GM12878 (cell line): ENCODE results near the gene TEX10. TPM values are rescaled to one million over a fixed set of nuclear protein-coding genes. Genes with fewer than 3 reads are reported as not detected.

Source experiments
- ATAC-seq: fragments of 200-7000 bp; cut with Tn5 transposase; 3 replicates; pipeline ENCODE4 v1.9.1; 2020; ENCODE audit warnings: mild to moderate bottlenecking, moderate library complexity
- BruUV-seq: library from RNA; stranded (reverse); fragments of 400-500 nt; replicated peaks from 2 replicates; lab custom pipeline; 2021; lab: Mats Ljungman, UMichigan
- CTCF ChIA-PET: fragments of 300-600 bp; sonication (Branson Sonifier 250); formaldehyde crosslinking; extraction: SDS; loops from one replicate; lab custom pipeline; 2021; ENCODE audit warnings: inconsistent platforms; lab: Yijun Ruan, JAX
- POLR2A ChIA-PET: fragments of 350-600 bp; formaldehyde crosslinking; extraction: SDS; loops from one replicate; lab custom pipeline; 2021; ENCODE audit warnings: inconsistent platforms; lab: Charles Lee
- RAD21 ChIA-PET: fragments of 300-600 bp; sonication (Branson Sonifier 250); formaldehyde crosslinking; loops from one replicate; lab custom pipeline; 2023; ENCODE audit warnings: antibody characterized with exemption; ENCODE audit not compliant: unreplicated experiment; lab: Charles Lee
- SMC1A ChIA-PET: fragments of 300-600 bp; sonication (Branson Sonifier 250); formaldehyde crosslinking; loops from one replicate; lab custom pipeline; 2023; ENCODE audit not compliant: unreplicated experiment, uncharacterized antibody; lab: Charles Lee
- DNase-seq: peaks from one replicate; pipeline ENCODE4 v3.0.0-alpha.2; 2011; ENCODE audit warnings: low read depth, low spot score
- FAIRE-seq: peaks from 3 replicates; lab custom pipeline; 2011; peaks lifted over from hg19 to GRCh38; lab: Jason Lieb, UNC
- H2AFZ ChIP-seq: 2 replicates; pipeline ENCODE4 v1.6.0; 2011; ENCODE audit warnings: low read depth, low read length, control low read depth; ENCODE audit not compliant: control insufficient read depth
- H3K27ac ChIP-seq: 2 replicates; pipeline ENCODE4 v1.5.1; 2011; ENCODE audit warnings: control low read depth; ENCODE audit not compliant: control insufficient read depth, insufficient read depth
- H3K27me3 ChIP-seq, 2 experiments: replicated peaks in 1 of 2; 2 replicates each; pipeline versions ENCODE4 v1.6.0 to v1.6.1; 2011; ENCODE audit warnings: low read length in 1 of 2; ENCODE audit not compliant: control insufficient read depth in 2 of 2, insufficient read depth in 2 of 2
- H3K36me3 ChIP-seq, 2 experiments: 2 replicates each; pipeline ENCODE4 v1.5.1; 2011; ENCODE audit warnings: low read length in 1 of 2; ENCODE audit not compliant: control insufficient read depth in 2 of 2, insufficient read depth in 2 of 2
- H3K4me1 ChIP-seq: 2 replicates; pipeline ENCODE4 v1.6.1; 2011; ENCODE audit warnings: mild to moderate bottlenecking, low read length, moderate library complexity, mixed read lengths; ENCODE audit not compliant: control insufficient read depth, insufficient read depth
- H3K4me2 ChIP-seq: 2 replicates; pipeline ENCODE4 v1.6.0; 2011; ENCODE audit warnings: control low read depth; ENCODE audit not compliant: control insufficient read depth, insufficient read depth
- H3K4me3 ChIP-seq: fragments of 200-600 bp; sonication (generic); 2 replicates; pipeline ENCODE4 v1.5.1; 2016
- H3K79me2 ChIP-seq: 2 replicates; pipeline ENCODE4 v1.6.0; 2011; ENCODE audit warnings: low read length; ENCODE audit not compliant: control insufficient read depth, insufficient read depth
- H3K9ac ChIP-seq: 2 replicates; pipeline ENCODE4 v1.8.0; 2011; ENCODE audit warnings: low read length, control low read depth, mixed read lengths; ENCODE audit not compliant: control insufficient read depth, insufficient read depth
- H3K9me3 ChIP-seq: replicated peaks from 3 replicates; pipeline ENCODE4 v1.5.1; 2011; ENCODE audit warnings: mild to moderate bottlenecking, low read length; ENCODE audit not compliant: control insufficient read depth, insufficient read depth
- H4K20me1 ChIP-seq: 2 replicates; pipeline ENCODE4 v1.6.0; 2011; ENCODE audit not compliant: control insufficient read depth, insufficient read depth
- BCL3 ChIP-seq: IDR thresholded peaks from 2 replicates; pipeline ENCODE4 v1.6.1; 2011; ENCODE audit warnings: borderline replicate concordance, low read depth, mild to moderate bottlenecking, moderate library complexity, low read length; ENCODE audit not compliant: insufficient read depth, poor library complexity, severe bottlenecking
- E2F4 ChIP-seq: IDR thresholded peaks from 2 replicates; pipeline ENCODE4 v1.6.1; 2012; ENCODE audit warnings: low read depth, low read length, improper control_type of control experiment
- MEF2B ChIP-seq: fragments of 450-650 bp; IDR thresholded peaks from 2 replicates; pipeline ENCODE4 v1.6.1; 2018; ENCODE audit warnings: mild to moderate bottlenecking, moderate library complexity; ENCODE audit not compliant: partially characterized antibody, poor library complexity, severe bottlenecking
- MTA3 ChIP-seq: IDR thresholded peaks from 2 replicates; pipeline ENCODE4 v1.6.1; 2012; ENCODE audit warnings: low read length, inconsistent platforms, borderline replicate concordance
- NFXL1 ChIP-seq: fragments of 450-650 bp; IDR thresholded peaks from 2 replicates; pipeline ENCODE4 v1.6.1; 2017; ENCODE audit warnings: antibody characterized with exemption, mild to moderate bottlenecking, borderline replicate concordance
- NFYB ChIP-seq: IDR thresholded peaks from 2 replicates; pipeline ENCODE4 v1.6.1; 2011; ENCODE audit warnings: low read depth, mild to moderate bottlenecking, low read length, improper control_type of control experiment, moderate library complexity; ENCODE audit not compliant: insufficient read depth
- NR2C2 ChIP-seq: IDR thresholded peaks from 2 replicates; pipeline ENCODE4 v1.6.1; 2011; ENCODE audit warnings: borderline replicate concordance, low read depth; ENCODE audit not compliant: control insufficient read depth, insufficient read length
- PAX8 ChIP-seq: fragments of 450-650 bp; IDR thresholded peaks from 2 replicates; pipeline ENCODE4 v1.6.1; 2017; ENCODE audit warnings: mild to moderate bottlenecking, moderate library complexity
- RAD21 ChIP-seq: IDR thresholded peaks from 2 replicates; pipeline ENCODE4 v1.6.1; 2011; ENCODE audit warnings: mild to moderate bottlenecking, low read depth, low read length, moderate library complexity; ENCODE audit not compliant: insufficient read depth
- RB1 ChIP-seq: fragments of 450-650 bp; formaldehyde crosslinking; IDR thresholded peaks from 2 replicates; pipeline ENCODE4 v1.6.1; 2017; ENCODE audit warnings: mild to moderate bottlenecking, borderline replicate concordance
- RFX5 ChIP-seq: IDR thresholded peaks from 2 replicates; pipeline ENCODE4 v1.6.1; 2011; ENCODE audit warnings: low read depth, low read length, improper control_type of control experiment
- SMC3 ChIP-seq: IDR thresholded peaks from 2 replicates; pipeline ENCODE4 v1.6.1; 2011; ENCODE audit warnings: low read length, improper control_type of control experiment, borderline replicate concordance
- SREBF2 ChIP-seq: IDR thresholded peaks from 2 replicates; pipeline ENCODE4 v1.6.1; 2012; ENCODE audit warnings: mild to moderate bottlenecking, low read length
- STAT1 ChIP-seq: fragments of 450-650 bp; conservative IDR thresholded peaks from 2 replicates; pipeline ENCODE4 v1.6.1; 2014; ENCODE audit warnings: antibody characterized with exemption, mild to moderate bottlenecking
- WGBS: methylation state at CpG from one replicate; pipeline ENCODE4 v1.1.6; 2016; ENCODE audit warnings: low lambda C conversion rate; ENCODE audit not compliant: insufficient replicate concordance, insufficient coverage; ENCODE audit errors: missing lambda C conversion rate; 5-methylcytosine and 5-hydroxymethylcytosine counted together
- in situ Hi-C: fragments of 300-500 bp; cut with MboI; formaldehyde crosslinking; loops from 9 replicates; pipeline ENCODE4 v1.14.3; 2018; ENCODE audit warnings: mixed read lengths
- intact Hi-C: fragments of 100-400 bp; cut with micrococcal nuclease; formaldehyde crosslinking; loops from one replicate; pipeline ENCODE4 v1.14.2; 2022; ENCODE audit not compliant: unreplicated experiment
- polyA plus RNA-seq, 11 experiments: library from polyadenylated mRNA; depleted of rRNA in 4 of 11; unstranded in 6 of 11; stranded (reverse) in 5 of 11; fragments of >200 nt; fragmentation: Nextera tagmentation in 4 of 11; fragmentation: Illumina TruSeq in 1 of 11; extraction: Ambion mirVana in 4 of 11; extraction: Trizol in 1 of 11; gene quantifications; 1 replicate in 1 of 11; 2 replicates in 10 of 11; pipeline versions ENCODE4 v1.2.1 to v1.2.3, GENCODE V29; 2011 to 2016; ENCODE audit warnings: inconsistent platforms in 2 of 11, missing spikeins in 2 of 11, low read depth in 1 of 11
- total RNA-seq, 4 experiments: library from RNA; depleted of rRNA in 3 of 4; stranded (reverse); fragments of >200 nt in 3 of 4; fragmentation: Illumina TruSeq in 1 of 4; extraction: Trizol in 1 of 4; gene quantifications; 2 replicates each; pipeline versions ENCODE4 v1.2.1 to v1.2.3, GENCODE V29; 2013 to 2021
- TF ChIP-seq, protein P1 (sequence below): fragments of 450-650 bp; IDR thresholded peaks from 2 replicates; pipeline ENCODE4 v1.6.1; 2017; ENCODE audit warnings: antibody characterized with exemption, mild to moderate bottlenecking, moderate library complexity

TEX10 gene
- total and polyA plus RNA-seq, 10 of the 15 experiments (the other 5 are each of a cell fraction or from before 2014, with no cell fraction given): 17.4 to 46.6 (median 36.2) TPM

- intact Hi-C loops (no loop called here), in situ Hi-C loops (no loop called here)
- no TSS peak for BruUV-seq
- TF ChIP-seq NFYB: no peak
- no peak for TF ChIP-seq SMC3
- TF ChIP-seq NR2C2: no peak
- no peak for TF ChIP-seq RAD21
- TF ChIP-seq SREBF2: no peak
- TF ChIP-seq MEF2B: no peak
- no peak for TF ChIP-seq MTA3
- no peak for TF ChIP-seq RFX5
- TF ChIP-seq BCL3: no peak
- no peak for TF ChIP-seq STAT1
- no peak for TF ChIP-seq NFXL1
- TF ChIP-seq, protein P1, sequence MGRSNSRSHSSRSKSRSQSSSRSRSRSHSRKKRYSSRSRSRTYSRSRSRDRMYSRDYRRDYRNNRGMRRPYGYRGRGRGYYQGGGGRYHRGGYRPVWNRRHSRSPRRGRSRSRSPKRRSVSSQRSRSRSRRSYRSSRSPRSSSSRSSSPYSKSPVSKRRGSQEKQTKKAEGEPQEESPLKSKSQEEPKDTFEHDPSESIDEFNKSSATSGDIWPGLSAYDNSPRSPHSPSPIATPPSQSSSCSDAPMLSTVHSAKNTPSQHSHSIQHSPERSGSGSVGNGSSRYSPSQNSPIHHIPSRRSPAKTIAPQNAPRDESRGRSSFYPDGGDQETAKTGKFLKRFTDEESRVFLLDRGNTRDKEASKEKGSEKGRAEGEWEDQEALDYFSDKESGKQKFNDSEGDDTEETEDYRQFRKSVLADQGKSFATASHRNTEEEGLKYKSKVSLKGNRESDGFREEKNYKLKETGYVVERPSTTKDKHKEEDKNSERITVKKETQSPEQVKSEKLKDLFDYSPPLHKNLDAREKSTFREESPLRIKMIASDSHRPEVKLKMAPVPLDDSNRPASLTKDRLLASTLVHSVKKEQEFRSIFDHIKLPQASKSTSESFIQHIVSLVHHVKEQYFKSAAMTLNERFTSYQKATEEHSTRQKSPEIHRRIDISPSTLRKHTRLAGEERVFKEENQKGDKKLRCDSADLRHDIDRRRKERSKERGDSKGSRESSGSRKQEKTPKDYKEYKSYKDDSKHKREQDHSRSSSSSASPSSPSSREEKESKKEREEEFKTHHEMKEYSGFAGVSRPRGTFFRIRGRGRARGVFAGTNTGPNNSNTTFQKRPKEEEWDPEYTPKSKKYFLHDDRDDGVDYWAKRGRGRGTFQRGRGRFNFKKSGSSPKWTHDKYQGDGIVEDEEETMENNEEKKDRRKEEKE: no peak
- TF ChIP-seq E2F4: no peak
- no peak for TF ChIP-seq PAX8
- no peak for TF ChIP-seq RB1
- no peaks in the 10 kb centered on the region for H4K20me1 ChIP-seq
- ChIA-PET SMC1A (interaction anchor here (0.9 kb wide), 1 partner anchor 254 kb away, joined by 3 read pairs; no protein-coding TSS in a partner anchor), RAD21 (no interaction called here), CTCF (interaction anchor here (0.6 to 2.3 kb wide), 3 partner anchors 9 to 374 kb away, joined by 3 to 8 read pairs (median 7); no protein-coding TSS in a partner anchor), POLR2A (no interaction called here)
- no peak overlapping the region for H3K27ac ChIP-seq
- no peak for DNase-seq
- no peak overlapping the region for H2AFZ ChIP-seq
- H3K27me3 ChIP-seq: no peaks in the 10 kb centered on the region
- no peak overlapping the region for H3K4me2 ChIP-seq
- no peak for ATAC-seq
- H3K4me1 ChIP-seq: no peaks in the 10 kb centered on the region
- H3K36me3 ChIP-seq: peaks cover 0 to 8% of the 10 kb centered on the region in 2 experiments; a peak in 3 of 4 replicates
- 97% methylated on average over 2 of the region's 2 CpGs for WGBS
- FAIRE-seq: no peak
- H3K9ac ChIP-seq: no peak overlapping the region
- no peak overlapping the region for H3K4me3 ChIP-seq
- no peaks in the 10 kb centered on the region; the same call in none of the 3 replicates for H3K9me3 ChIP-seq
- H3K79me2 ChIP-seq: no peaks in the 10 kb centered on the region
Measured at GRCh38 chr9:100281066-100281465, 71.7 kb downstream of the TEX10 start.
